Loucy (cell line): ENCODE results near the gene TINAG.

Source experiments
- H2AFZ ChIP-seq: fragments of 200-600 bp; sonication (generic); 2 replicates; pipeline ENCODE4 v1.6.0; 2016; ENCODE audit warnings: antibody characterized with exemption, mild to moderate bottlenecking, low read length, moderate library complexity
- H3F3A ChIP-seq: fragments of 200-600 bp; 2 replicates; pipeline ENCODE4 v1.6.0; 2016; ENCODE audit warnings: antibody characterized with exemption, low read depth, mild to moderate bottlenecking
- H3K27me3 ChIP-seq: fragments of 200-600 bp; sonication (generic); 2 replicates; pipeline ENCODE4 v1.6.1; 2014; ENCODE audit warnings: low read length, mild to moderate bottlenecking; ENCODE audit not compliant: insufficient read depth, poor library complexity, severe bottlenecking
- H3K36me3 ChIP-seq: fragments of 200-600 bp; sonication (generic); 2 replicates; pipeline ENCODE4 v1.6.1; 2016; ENCODE audit warnings: low read length; ENCODE audit not compliant: insufficient read depth
- H3K4me1 ChIP-seq: fragments of 200-600 bp; sonication (generic); 2 replicates; pipeline ENCODE4 v1.5.1; 2014; ENCODE audit warnings: low read length, mild to moderate bottlenecking; ENCODE audit not compliant: insufficient read depth, poor library complexity, severe bottlenecking
- H3K4me2 ChIP-seq: fragments of 200-600 bp; sonication (generic); 2 replicates; pipeline ENCODE4 v1.6.0; 2014; ENCODE audit warnings: antibody characterized with exemption, low read length, low read depth, mild to moderate bottlenecking; ENCODE audit not compliant: poor library complexity, severe bottlenecking
- H3K4me3 ChIP-seq: fragments of 200-600 bp; sonication (generic); 2 replicates; pipeline ENCODE4 v1.5.1; 2014; ENCODE audit warnings: low read length, mild to moderate bottlenecking, mixed read lengths; ENCODE audit not compliant: poor library complexity, severe bottlenecking
- H3K79me2 ChIP-seq: fragments of 200-600 bp; sonication (generic); 2 replicates; pipeline ENCODE4 v1.6.1; 2014; ENCODE audit warnings: low read length; ENCODE audit not compliant: insufficient read depth
- H3K9ac ChIP-seq: fragments of 200-600 bp; sonication (generic); 2 replicates; pipeline ENCODE4 v1.6.0; 2014; ENCODE audit warnings: mild to moderate bottlenecking, low read depth, low read length, moderate library complexity; ENCODE audit not compliant: poor library complexity, severe bottlenecking
- H3K9me2 ChIP-seq: fragments of 200-600 bp; sonication (generic); replicated peaks from 2 replicates; pipeline ENCODE4 v1.6.1; 2016; ENCODE audit warnings: low read depth, low read length, mixed read lengths
- H3K9me3 ChIP-seq: fragments of 200-600 bp; sonication (generic); 2 replicates; pipeline ENCODE4 v1.6.1; 2014; ENCODE audit warnings: mild to moderate bottlenecking, antibody characterized with exemption, low read length, low read depth; ENCODE audit not compliant: insufficient read depth
- H4K20me1 ChIP-seq: fragments of 200-600 bp; sonication (generic); 2 replicates; pipeline ENCODE4 v1.6.0; 2014; ENCODE audit warnings: antibody characterized with exemption, low read length, mild to moderate bottlenecking; ENCODE audit not compliant: insufficient read depth, poor library complexity, severe bottlenecking
- EZH2phosphoT487 ChIP-seq: fragments of 200-600 bp; IDR thresholded peaks from 2 replicates; pipeline ENCODE4 v1.6.1; 2018; ENCODE audit warnings: antibody characterized with exemption, mild to moderate bottlenecking, moderate library complexity, borderline replicate concordance
- TF ChIP-seq, protein P1 (sequence below): fragments of 200-600 bp; sonication (generic); conservative IDR thresholded peaks from 2 replicates; pipeline ENCODE4 v1.5.1; 2014; ENCODE audit warnings: mild to moderate bottlenecking, antibody characterized with exemption, low read length

Gene TINAG

DNA sequence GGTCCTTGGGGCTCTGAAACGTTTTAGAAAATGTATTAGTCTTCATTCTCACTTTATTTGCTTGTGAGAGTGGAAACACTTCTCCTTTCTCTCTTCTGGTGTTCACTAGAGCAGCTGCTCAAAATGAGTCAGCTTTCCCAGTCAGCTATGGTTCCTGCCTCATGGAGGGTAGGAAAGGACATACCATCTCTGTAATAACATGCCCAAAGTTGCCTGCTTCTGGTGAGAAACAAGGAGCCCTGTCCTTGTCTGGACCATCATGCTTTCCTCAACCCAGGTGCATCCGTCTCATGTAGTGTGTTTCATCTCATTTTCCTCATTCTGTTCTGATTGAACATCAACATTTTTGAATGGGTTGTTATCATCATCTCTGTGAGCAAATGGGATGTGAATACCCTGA is 17.1 kb upstream of the TINAG start:
- peaks cover 36% of the 10 kb centered on the region for H3K4me1 ChIP-seq
- no peaks in the 10 kb centered on the region for H3F3A ChIP-seq
- no peak overlapping the region for H3K9ac ChIP-seq
- no peaks in the 10 kb centered on the region for H3K9me2 ChIP-seq
- H3K4me3 ChIP-seq: no peak overlapping the region
- TF ChIP-seq, protein P1, sequence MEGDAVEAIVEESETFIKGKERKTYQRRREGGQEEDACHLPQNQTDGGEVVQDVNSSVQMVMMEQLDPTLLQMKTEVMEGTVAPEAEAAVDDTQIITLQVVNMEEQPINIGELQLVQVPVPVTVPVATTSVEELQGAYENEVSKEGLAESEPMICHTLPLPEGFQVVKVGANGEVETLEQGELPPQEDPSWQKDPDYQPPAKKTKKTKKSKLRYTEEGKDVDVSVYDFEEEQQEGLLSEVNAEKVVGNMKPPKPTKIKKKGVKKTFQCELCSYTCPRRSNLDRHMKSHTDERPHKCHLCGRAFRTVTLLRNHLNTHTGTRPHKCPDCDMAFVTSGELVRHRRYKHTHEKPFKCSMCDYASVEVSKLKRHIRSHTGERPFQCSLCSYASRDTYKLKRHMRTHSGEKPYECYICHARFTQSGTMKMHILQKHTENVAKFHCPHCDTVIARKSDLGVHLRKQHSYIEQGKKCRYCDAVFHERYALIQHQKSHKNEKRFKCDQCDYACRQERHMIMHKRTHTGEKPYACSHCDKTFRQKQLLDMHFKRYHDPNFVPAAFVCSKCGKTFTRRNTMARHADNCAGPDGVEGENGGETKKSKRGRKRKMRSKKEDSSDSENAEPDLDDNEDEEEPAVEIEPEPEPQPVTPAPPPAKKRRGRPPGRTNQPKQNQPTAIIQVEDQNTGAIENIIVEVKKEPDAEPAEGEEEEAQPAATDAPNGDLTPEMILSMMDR: no peak
- no peak for TF ChIP-seq EZH2phosphoT487
- H3K27me3 ChIP-seq: no peaks in the 10 kb centered on the region
- H3K9me3 ChIP-seq: no peaks in the 10 kb centered on the region
- no peaks in the 10 kb centered on the region for H3K79me2 ChIP-seq
- H4K20me1 ChIP-seq: no peaks in the 10 kb centered on the region
- no peaks in the 10 kb centered on the region for H3K36me3 ChIP-seq
- H3K4me2 ChIP-seq: peak overlapping the region; percentile 15
- H2AFZ ChIP-seq: peak overlapping the region; percentile 33

DNA sequence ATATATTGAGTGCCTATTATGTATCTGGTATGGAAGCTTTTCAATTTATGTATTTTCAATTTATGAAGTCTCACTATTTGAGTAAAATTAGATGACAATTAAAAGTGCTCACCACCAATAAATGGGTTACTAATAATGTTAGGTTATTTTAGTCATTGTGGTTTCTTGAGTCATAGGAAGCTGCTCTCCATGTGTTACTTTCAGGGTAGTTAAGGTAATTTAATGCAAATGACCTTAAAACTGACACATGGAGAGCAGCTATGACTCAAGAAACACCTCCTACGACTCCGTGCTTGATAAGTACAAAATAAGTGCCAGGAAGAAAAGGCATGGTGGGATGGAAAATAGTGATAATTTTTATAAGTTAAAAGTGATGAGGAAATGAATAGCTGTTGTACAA is 16.5 kb upstream of the TINAG start:
- Histone ChIP-seq H4K20me1 (no peaks in the 10 kb centered on the region), H3K4me3 (no peak overlapping the region), H3K4me1 (peaks cover 36% of the 10 kb centered on the region), H3K9me3 (no peaks in the 10 kb centered on the region), H2AFZ (no peak overlapping the region), H3K27me3 (no peaks in the 10 kb centered on the region), H3K9me2 (no peaks in the 10 kb centered on the region), H3K4me2 (peak overlapping the region; percentile 15), H3K79me2 (no peaks in the 10 kb centered on the region), H3K9ac (no peak overlapping the region), H3K36me3 (no peaks in the 10 kb centered on the region), H3F3A (no peaks in the 10 kb centered on the region)
- no peak for TF ChIP-seq EZH2phosphoT487
- TF ChIP-seq, protein P1: no peak

DNA sequence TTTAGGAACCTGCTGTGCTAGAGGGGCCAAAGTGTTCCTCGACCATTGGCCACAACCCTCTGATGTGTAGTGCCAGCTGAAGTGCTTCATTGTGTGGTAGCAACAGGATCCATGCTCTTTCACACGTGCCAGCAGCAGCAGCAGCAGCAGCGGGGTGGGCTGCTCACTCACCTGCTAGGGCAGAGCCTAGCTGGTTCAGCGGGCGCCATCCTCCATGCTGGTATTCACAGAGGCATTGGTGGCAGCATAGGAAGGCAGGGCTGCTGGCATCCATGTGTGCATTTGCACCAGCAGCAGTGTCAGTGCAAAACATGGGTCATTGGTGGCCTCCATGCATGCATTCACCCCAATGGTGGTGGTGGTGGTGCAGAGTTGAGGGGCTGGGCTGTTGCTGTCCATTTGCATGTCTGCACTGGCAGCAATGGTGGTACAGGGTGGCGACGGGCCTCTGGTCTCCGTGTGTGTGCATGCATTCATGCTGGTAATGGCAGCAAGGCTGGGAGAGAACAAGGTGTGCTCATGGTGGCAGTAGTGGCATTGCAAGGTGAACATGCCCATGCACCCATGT is 13.2 kb upstream of the TINAG start:
- Histone ChIP-seq H3K79me2 (no peaks in the 10 kb centered on the region), H3K4me1 (peaks cover 36% of the 10 kb centered on the region), H3K4me2 (no peak overlapping the region), H3K36me3 (no peaks in the 10 kb centered on the region), H3K9me3 (no peaks in the 10 kb centered on the region), H3K27me3 (no peaks in the 10 kb centered on the region), H4K20me1 (no peaks in the 10 kb centered on the region), H3F3A (no peaks in the 10 kb centered on the region), H3K4me3 (no peak overlapping the region), H2AFZ (no peak overlapping the region), H3K9me2 (no peaks in the 10 kb centered on the region), H3K9ac (no peak overlapping the region)
- TF ChIP-seq, protein P1: no peak
- TF ChIP-seq EZH2phosphoT487: no peak
